Naive thymus-derived CD4-positive, alpha-beta T cell (primary cell): ENCODE measurements around the gene MSRB2. TPM values are rescaled to one million over a fixed set of nuclear protein-coding genes. Genes with fewer than 3 reads are reported as not detected.
A peak's percentile ranks its signal among the peaks of the same experiment; 100 is the strongest.

Experiments
- ATAC-seq: fragments of 150-1000 bp; cut with Tn5 transposase; 2 replicates; pipeline ENCODE4 v1.10.0; 2021; ENCODE audit warnings: mild to moderate bottlenecking, moderate library complexity
- CTCF ChIA-PET: fragments of 350-600 bp; sonication (Branson Sonifier 250); formaldehyde crosslinking; loops from one replicate; lab custom pipeline; 2021; ENCODE audit warnings: antibody characterized with exemption; lab: Charles Lee
- POLR2A ChIA-PET: fragments of 350-600 bp; sonication (Branson Sonifier 250); formaldehyde crosslinking; loops from one replicate; lab custom pipeline; 2021; ENCODE audit warnings: antibody characterized with exemption, inconsistent platforms; lab: Charles Lee
- DNase-seq, 9 donors: peaks; one replicate each; pipeline versions ENCODE4 v3.0.0 to v3.0.0-alpha.2; 2020 to 2022; ENCODE audit warnings: mixed read lengths in 1 of 9
- H3K27ac ChIP-seq: one replicate; pipeline ENCODE4 v1.7.0; 2013; ENCODE audit warnings: mild to moderate bottlenecking, low read depth, low read length, moderate library complexity
- H3K27me3 ChIP-seq, 2 donors: one replicate each; pipeline ENCODE4 v1.7.0; 2013; ENCODE audit warnings: low read length in 2 of 2, mild to moderate bottlenecking in 2 of 2, moderate library complexity in 2 of 2; ENCODE audit not compliant: control insufficient read depth in 2 of 2, insufficient read depth in 2 of 2
- H3K36me3 ChIP-seq, 3 experiments: 1 replicate in 2 of 3; 2 replicates in 1 of 3; pipeline ENCODE4 v1.7.0; 2013; ENCODE audit warnings: low read length in 3 of 3, mild to moderate bottlenecking in 3 of 3, moderate library complexity in 1 of 3; ENCODE audit not compliant: insufficient read depth in 3 of 3, control insufficient read depth in 2 of 3
- H3K4me1 ChIP-seq, 2 donors: one replicate each; pipeline ENCODE4 v1.7.0; 2013; ENCODE audit warnings: low read length in 2 of 2, mild to moderate bottlenecking in 2 of 2, moderate library complexity in 1 of 2; ENCODE audit not compliant: control insufficient read depth in 2 of 2, insufficient read depth in 2 of 2
- H3K4me3 ChIP-seq: 2 replicates; pipeline ENCODE4 v1.7.0; 2013; ENCODE audit warnings: mild to moderate bottlenecking, low read length
- H3K9me3 ChIP-seq, 3 experiments: 1 replicate in 2 of 3; 2 replicates in 1 of 3; pipeline ENCODE4 v1.7.0; 2013; ENCODE audit warnings: low read length in 3 of 3; ENCODE audit not compliant: control insufficient read depth in 2 of 3
- H3K27ac Mint-ChIP-seq, 9 donors: one replicate each; pipeline ENCODE4 v1.8.0; 2020 to 2022; ENCODE audit warnings: mixed read lengths in 9 of 9, mild to moderate bottlenecking in 8 of 9, moderate library complexity in 5 of 9, inconsistent platforms in 2 of 9
- H3K27me3 Mint-ChIP-seq, 5 donors: one replicate each; pipeline ENCODE4 v1.8.0; 2021 to 2022; ENCODE audit warnings: mixed read lengths in 5 of 5, mild to moderate bottlenecking in 1 of 5
- H3K36me3 Mint-ChIP-seq, 5 donors: one replicate each; pipeline ENCODE4 v1.8.0; 2020 to 2022; ENCODE audit warnings: mixed read lengths in 5 of 5, mild to moderate bottlenecking in 3 of 5, inconsistent platforms in 1 of 5
- H3K4me1 Mint-ChIP-seq, 7 donors: one replicate each; pipeline ENCODE4 v1.8.0; 2020 to 2022; ENCODE audit warnings: mixed read lengths in 7 of 7, mild to moderate bottlenecking in 3 of 7, inconsistent platforms in 1 of 7
- H3K4me3 Mint-ChIP-seq, 10 donors: one replicate each; pipeline ENCODE4 v1.8.0; 2020 to 2022; ENCODE audit warnings: mild to moderate bottlenecking in 10 of 10, mixed read lengths in 10 of 10, moderate library complexity in 6 of 10, inconsistent platforms in 2 of 10
- H3K9me3 Mint-ChIP-seq, 11 donors: one replicate each; pipeline ENCODE4 v1.8.0; 2020 to 2022; ENCODE audit warnings: mixed read lengths in 11 of 11, mild to moderate bottlenecking in 4 of 11, inconsistent platforms in 1 of 11, moderate library complexity in 1 of 11
- intact Hi-C, 2 donors: fragments of 100-400 bp; cut with micrococcal nuclease; formaldehyde crosslinking; loops; one replicate each; pipeline ENCODE4 v1.15.1; 2023
- polyA plus RNA-seq, 2 donors: library from polyadenylated mRNA; unstranded; fragments of 300-500 nt; fragmentation: Illumina TruSeq; gene quantifications; one replicate each; pipeline ENCODE4 v1.2.3, GENCODE V29; 2021
- total RNA-seq, 6 experiments: library from RNA in 5 of 6; stranded (reverse) in 5 of 6; gene quantifications; 1 replicate in 5 of 6; 2 replicates in 1 of 6; pipeline ENCODE4 v1.2.3 and lab custom pipeline; 2021 to 2026

MSRB2 gene
- total and polyA plus RNA-seq, 7 experiments from 2014 or later, result 4.7 to 16.9 (median 9.4) TPM

DNA sequence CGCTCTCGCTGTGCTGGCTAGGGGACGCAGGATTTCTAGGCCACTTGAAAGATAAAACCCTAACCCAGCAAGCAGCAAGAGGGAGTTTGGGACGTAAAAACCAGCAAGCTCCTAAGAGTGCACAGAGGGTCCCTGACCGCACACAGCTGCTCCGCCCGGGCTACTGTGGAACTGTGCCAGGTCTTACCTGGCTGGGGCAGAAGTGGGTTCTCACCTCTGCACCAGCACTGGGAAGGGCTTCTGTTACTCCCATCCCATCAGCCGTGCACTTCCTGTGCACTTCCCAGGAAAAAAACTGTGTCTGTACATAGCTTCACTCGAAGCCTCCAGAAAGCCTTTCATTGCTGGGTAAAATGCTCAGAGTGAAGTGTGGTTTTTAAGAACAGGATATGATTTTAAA, 50.9 kb downstream of the MSRB2 start:
- CTCF ChIA-PET, result no interaction called here

GRCh38 chr10:23147035-23147434, 51.7 kb downstream of the MSRB2 start:
- no peaks in the 10 kb centered on the region for H3K9me3 ChIP-seq
- DNase-seq, result no peak
- H3K9me3 Mint-ChIP-seq, result no peaks in the 10 kb centered on the region
- H3K27me3 ChIP-seq, result no peaks in the 10 kb centered on the region
- no peaks in the 10 kb centered on the region for H3K36me3 Mint-ChIP-seq
- H3K4me3 Mint-ChIP-seq, result no peak overlapping the region
- no peak overlapping the region for H3K4me3 ChIP-seq
- POLR2A ChIA-PET, result no interaction called here
- intact Hi-C loops, result no loop called here
- H3K27me3 Mint-ChIP-seq, result peaks cover 0 to 28% (median 6%) of the 10 kb centered on the region in 5 donors
- H3K4me1 Mint-ChIP-seq, result no peaks in the 10 kb centered on the region
- no peak for ATAC-seq
- no peak overlapping the region for H3K27ac Mint-ChIP-seq
- no peak overlapping the region for H3K27ac ChIP-seq
- no peaks in the 10 kb centered on the region for H3K36me3 ChIP-seq
- CTCF ChIA-PET, result no interaction called here
- H3K4me1 ChIP-seq, result no peaks in the 10 kb centered on the region

More for the DNA sequence above, 50.9 kb downstream of the MSRB2 start:
- H3K4me3 Mint-ChIP-seq, result no peak overlapping the region
- no peaks in the 10 kb centered on the region for H3K4me1 ChIP-seq
- no peaks in the 10 kb centered on the region for H3K36me3 Mint-ChIP-seq
- intact Hi-C loops, result no loop called here
- H3K4me1 Mint-ChIP-seq, result no peaks in the 10 kb centered on the region
- H3K27ac ChIP-seq, result no peak overlapping the region
- no peaks in the 10 kb centered on the region for H3K36me3 ChIP-seq
- ATAC-seq (no peak), DNase-seq (no peak)
- POLR2A ChIA-PET, result no interaction called here
- H3K4me3 ChIP-seq, result no peak overlapping the region
- H3K27ac Mint-ChIP-seq, result no peak overlapping the region
- H3K27me3 ChIP-seq, result no peaks in the 10 kb centered on the region
- peaks cover 0 to 25% (median 5%) of the 10 kb centered on the region in 5 donors for H3K27me3 Mint-ChIP-seq
- no peaks in the 10 kb centered on the region for H3K9me3 ChIP-seq
- peaks cover 0 to 4% (median 0%) of the 10 kb centered on the region in 11 donors for H3K9me3 Mint-ChIP-seq

GRCh38 chr10:23148214-23148613, 52.8 kb downstream of the MSRB2 start:
- H3K36me3 ChIP-seq, result no peaks in the 10 kb centered on the region
- H3K27ac Mint-ChIP-seq, result peak overlapping the region in 1 of 9 donors; percentile 21
- no peaks in the 10 kb centered on the region for H3K36me3 Mint-ChIP-seq
- H3K27me3 Mint-ChIP-seq, result peaks cover 0 to 28% (median 6%) of the 10 kb centered on the region in 5 donors
- no peak overlapping the region for H3K27ac ChIP-seq
- intact Hi-C loops, result no loop called here
- ChIA-PET CTCF (no interaction called here), POLR2A (no interaction called here)
- no peak overlapping the region for H3K4me3 Mint-ChIP-seq
- no peaks in the 10 kb centered on the region for H3K4me1 ChIP-seq
- DNase-seq (no peak), ATAC-seq (no peak)
- H3K9me3 ChIP-seq, result no peaks in the 10 kb centered on the region
- no peaks in the 10 kb centered on the region for H3K27me3 ChIP-seq
- H3K4me1 Mint-ChIP-seq, result no peaks in the 10 kb centered on the region
- no peaks in the 10 kb centered on the region for H3K9me3 Mint-ChIP-seq
- no peak overlapping the region for H3K4me3 ChIP-seq

DNA sequence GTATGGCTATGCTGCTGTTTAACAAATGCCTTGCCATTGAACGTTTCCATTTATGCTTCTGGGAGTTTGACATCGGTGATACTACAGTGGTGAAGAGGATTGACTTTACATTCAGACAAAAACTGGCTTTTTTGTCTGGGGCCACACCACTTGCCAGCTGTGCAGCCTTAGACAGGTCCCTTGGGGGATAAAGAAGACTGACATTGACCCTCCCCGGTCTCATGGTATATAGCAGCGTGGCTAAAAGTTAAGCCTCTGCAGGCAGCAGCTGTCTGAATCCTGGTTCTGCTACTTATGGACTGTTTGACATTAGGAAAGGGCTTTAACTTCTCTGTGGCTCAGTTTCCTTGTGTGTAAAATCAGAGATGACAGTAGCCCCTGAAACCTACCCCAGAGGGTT, 54.7 kb downstream of the MSRB2 start:
- H3K27me3 Mint-ChIP-seq, result peaks cover 0 to 28% (median 7%) of the 10 kb centered on the region in 5 donors
- Histone ChIP-seq H3K27me3 (no peaks in the 10 kb centered on the region), H3K4me3 (no peak overlapping the region), H3K27ac (no peak overlapping the region), H3K9me3 (no peaks in the 10 kb centered on the region), H3K4me1 (no peaks in the 10 kb centered on the region), H3K36me3 (no peaks in the 10 kb centered on the region)
- ATAC-seq (no peak), DNase-seq (no peak)
- H3K4me3 Mint-ChIP-seq, result no peak overlapping the region
- ChIA-PET POLR2A (no interaction called here), CTCF (interaction anchor here (1.2 kb wide), 1 partner anchor 11 kb away, joined by 5 read pairs; no protein-coding TSS in a partner anchor)
- H3K9me3 Mint-ChIP-seq, result peaks cover 0 to 3% (median 0%) of the 10 kb centered on the region in 11 donors
- no peak overlapping the region for H3K27ac Mint-ChIP-seq
- no peaks in the 10 kb centered on the region for H3K4me1 Mint-ChIP-seq
- no peaks in the 10 kb centered on the region for H3K36me3 Mint-ChIP-seq
- intact Hi-C loops, result no loop called here

DNA sequence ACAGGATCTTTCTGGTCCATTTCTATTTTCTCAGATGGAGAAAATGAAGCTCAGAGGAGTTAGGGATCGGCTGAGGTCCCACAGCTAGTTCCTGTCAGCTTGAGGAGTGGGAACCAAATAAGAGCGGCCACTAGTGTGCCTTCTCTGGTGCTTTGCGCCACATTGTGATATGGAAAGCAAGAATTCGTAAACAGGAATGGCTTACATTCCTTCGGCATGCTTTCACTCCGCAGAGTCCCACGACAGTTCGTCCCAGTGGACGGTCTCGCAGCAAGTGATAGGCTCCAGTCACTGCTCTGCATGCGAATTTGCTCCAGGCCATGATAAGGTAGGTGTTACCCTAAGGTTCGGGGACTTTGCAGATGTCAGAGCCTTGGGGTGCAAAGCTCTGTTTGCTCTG, 55.2 kb downstream of the MSRB2 start:
- H3K4me1 ChIP-seq, result no peaks in the 10 kb centered on the region
- Mint-ChIP-seq H3K4me3 (no peak overlapping the region), H3K27ac (no peak overlapping the region), H3K4me1 (no peaks in the 10 kb centered on the region), H3K27me3 (peaks cover 0 to 29% (median 7%) of the 10 kb centered on the region in 5 donors), H3K9me3 (peaks cover 0 to 3% (median 0%) of the 10 kb centered on the region in 11 donors), H3K36me3 (no peaks in the 10 kb centered on the region)
- intact Hi-C loops, result no loop called here
- no peaks in the 10 kb centered on the region for H3K27me3 ChIP-seq
- H3K9me3 ChIP-seq, result no peaks in the 10 kb centered on the region
- H3K4me3 ChIP-seq, result no peak overlapping the region
- H3K27ac ChIP-seq, result no peak overlapping the region
- no peak for ATAC-seq
- DNase-seq, result no peak
- no peaks in the 10 kb centered on the region for H3K36me3 ChIP-seq
- POLR2A ChIA-PET, result no interaction called here
- CTCF ChIA-PET, result interaction anchor here (1.2 kb wide), 1 partner anchor 10 kb away, joined by 5 read pairs; no protein-coding TSS in a partner anchor

GRCh38 chr10:23151071-23151470, 55.7 kb downstream of the MSRB2 start:
- Histone ChIP-seq H3K4me1 (no peaks in the 10 kb centered on the region), H3K27me3 (no peaks in the 10 kb centered on the region), H3K36me3 (no peaks in the 10 kb centered on the region), H3K27ac (no peak overlapping the region), H3K9me3 (no peaks in the 10 kb centered on the region), H3K4me3 (no peak overlapping the region)
- Mint-ChIP-seq H3K36me3 (no peaks in the 10 kb centered on the region), H3K27me3 (peaks cover 0 to 33% (median 12%) of the 10 kb centered on the region in 5 donors), H3K4me3 (no peak overlapping the region), H3K9me3 (peaks cover 0 to 3% (median 0%) of the 10 kb centered on the region in 11 donors), H3K4me1 (no peaks in the 10 kb centered on the region), H3K27ac (no peak overlapping the region)
- DNase-seq (no peak), ATAC-seq (no peak)
- intact Hi-C loops, result no loop called here
- POLR2A ChIA-PET, result no interaction called here
- CTCF ChIA-PET, result interaction anchor here (1.2 kb wide), 1 partner anchor 10 kb away, joined by 5 read pairs; no protein-coding TSS in a partner anchor

- no peak for ATAC-seq
- Histone ChIP-seq H3K36me3 (no peaks in the 10 kb centered on the region), H3K27me3 (no peaks in the 10 kb centered on the region), H3K27ac (no peak overlapping the region), H3K9me3 (no peaks in the 10 kb centered on the region), H3K4me3 (no peak overlapping the region), H3K4me1 (no peaks in the 10 kb centered on the region)
- no peak for DNase-seq
- Mint-ChIP-seq H3K9me3 (peaks cover 0 to 3% (median 0%) of the 10 kb centered on the region in 11 donors), H3K27me3 (peaks cover 11 to 41% (median 29%) of the 10 kb centered on the region in 5 donors), H3K27ac (peak overlapping the region in 1 of 9 donors; percentile 48), H3K4me1 (peaks cover 0 to 22% (median 0%) of the 10 kb centered on the region in 7 donors), H3K4me3 (no peak overlapping the region), H3K36me3 (no peaks in the 10 kb centered on the region)
- intact Hi-C loops, result no loop called here
- ChIA-PET POLR2A (no interaction called here), CTCF (interaction anchor here (0.6 kb wide), 2 partner anchors 1034 to 1163 kb away, joined by 3 to 4 read pairs; no protein-coding TSS in a partner anchor)
Measured at GRCh38 chr10:23155169-23155568, 59.8 kb downstream of the MSRB2 start.
